Fibroblast of the aortic adventitia (primary cell): Measurements from ENCODE around the gene STAG2. TPM values are rescaled to one million over a fixed set of nuclear protein-coding genes. Genes with fewer than 3 reads are reported as not detected.
"Not testable (repeated sequence)": the region's sequence is repeated elsewhere in the genome, so short reads cannot be mapped to it uniquely, and the experiment has no call there.

Source experiments
- DNase-seq: peaks from one replicate; pipeline ENCODE4 v3.0.0-alpha.2; 2010; ENCODE audit warnings: low read depth
- H3K4me3 ChIP-seq: 2 replicates; pipeline ENCODE4 v1.5.1; 2011; ENCODE audit warnings: low read depth, mild to moderate bottlenecking, control low read depth, low read length, moderate library complexity
- total RNA-seq: library from RNA; depleted of rRNA; stranded (reverse); fragments of >200 nt; gene quantifications from 2 replicates; pipeline ENCODE4 v1.2.3, GENCODE V29; 2012; ENCODE audit warnings: low replicate concordance
- TF ChIP-seq, protein P1 (sequence below): IDR thresholded peaks from 2 replicates; pipeline ENCODE4 v1.5.1; 2011; ENCODE audit warnings: mild to moderate bottlenecking, low read length, control low read depth, inconsistent platforms; ENCODE audit not compliant: insufficient read depth

Gene STAG2
- total RNA-seq, 1 donor: 85.5 TPM

DNA sequence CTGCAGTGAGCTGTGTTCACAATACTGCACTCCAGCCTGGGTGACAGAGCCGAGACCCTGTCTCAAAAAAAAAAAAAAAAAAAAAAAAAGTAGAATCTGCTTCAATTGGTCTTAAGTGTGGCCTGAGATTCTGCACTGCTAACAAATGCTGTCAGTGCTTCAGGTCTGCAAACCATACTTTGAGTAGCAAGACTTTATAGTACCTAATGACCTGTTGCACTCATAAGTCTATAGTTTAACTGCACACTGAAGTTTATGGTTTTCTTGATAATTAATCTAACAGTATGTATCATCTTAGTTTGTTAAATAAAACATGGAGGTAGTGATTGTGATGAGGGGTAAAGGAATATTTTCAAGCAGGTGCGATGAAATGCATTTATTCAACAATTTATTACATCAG, 135.6 kb downstream of the STAG2 start:
- no peak overlapping the region for H3K4me3 ChIP-seq
- no peak for DNase-seq
- TF ChIP-seq, protein P1, sequence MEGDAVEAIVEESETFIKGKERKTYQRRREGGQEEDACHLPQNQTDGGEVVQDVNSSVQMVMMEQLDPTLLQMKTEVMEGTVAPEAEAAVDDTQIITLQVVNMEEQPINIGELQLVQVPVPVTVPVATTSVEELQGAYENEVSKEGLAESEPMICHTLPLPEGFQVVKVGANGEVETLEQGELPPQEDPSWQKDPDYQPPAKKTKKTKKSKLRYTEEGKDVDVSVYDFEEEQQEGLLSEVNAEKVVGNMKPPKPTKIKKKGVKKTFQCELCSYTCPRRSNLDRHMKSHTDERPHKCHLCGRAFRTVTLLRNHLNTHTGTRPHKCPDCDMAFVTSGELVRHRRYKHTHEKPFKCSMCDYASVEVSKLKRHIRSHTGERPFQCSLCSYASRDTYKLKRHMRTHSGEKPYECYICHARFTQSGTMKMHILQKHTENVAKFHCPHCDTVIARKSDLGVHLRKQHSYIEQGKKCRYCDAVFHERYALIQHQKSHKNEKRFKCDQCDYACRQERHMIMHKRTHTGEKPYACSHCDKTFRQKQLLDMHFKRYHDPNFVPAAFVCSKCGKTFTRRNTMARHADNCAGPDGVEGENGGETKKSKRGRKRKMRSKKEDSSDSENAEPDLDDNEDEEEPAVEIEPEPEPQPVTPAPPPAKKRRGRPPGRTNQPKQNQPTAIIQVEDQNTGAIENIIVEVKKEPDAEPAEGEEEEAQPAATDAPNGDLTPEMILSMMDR: no peak

DNA sequence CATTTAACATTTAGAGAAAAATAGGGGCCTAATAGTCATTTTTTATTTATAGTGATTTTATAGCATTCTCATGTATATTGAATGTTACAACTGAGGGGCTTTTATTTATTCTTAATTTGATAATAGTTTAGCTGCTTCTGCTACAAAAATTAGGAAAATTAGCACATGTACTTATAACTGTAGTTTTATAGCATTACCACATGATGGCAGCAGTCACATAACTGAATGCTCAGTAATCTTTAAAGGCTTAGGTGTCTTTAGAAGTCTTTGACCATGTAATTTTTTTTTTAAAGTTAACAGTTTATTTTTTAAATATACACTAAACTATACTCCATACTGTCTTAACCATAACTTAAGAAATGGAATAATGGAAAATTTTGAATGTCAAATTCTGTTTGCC, 136.6 kb downstream of the STAG2 start:
- DNase-seq: peak; percentile 52

DNA sequence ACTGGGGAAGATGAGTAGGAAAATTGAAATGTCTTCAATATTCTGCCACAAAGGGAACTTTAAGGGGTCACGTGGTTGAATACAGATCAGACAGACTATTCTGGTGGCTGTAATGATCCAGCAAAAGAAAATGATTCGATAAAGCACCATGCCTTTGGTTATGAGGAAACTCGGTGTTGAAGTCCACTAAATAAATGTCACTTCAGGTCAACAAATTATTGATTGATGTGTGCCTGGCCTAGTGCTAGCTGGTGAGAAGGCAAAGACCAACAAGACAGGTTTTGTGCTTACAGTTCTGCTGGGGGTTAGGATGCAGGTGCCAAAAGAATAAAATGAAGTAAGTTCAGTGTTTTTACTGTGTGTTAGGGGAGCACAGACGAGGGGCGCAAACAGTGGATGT, 142.5 kb downstream of the STAG2 start:
- TF ChIP-seq, protein P1: no peak
- H3K4me3 ChIP-seq: no peak overlapping the region
- DNase-seq: no peak

More for the DNA sequence above, 136.6 kb downstream of the STAG2 start:
- no peak overlapping the region for H3K4me3 ChIP-seq
- TF ChIP-seq, protein P1: peak; percentile 57

DNA sequence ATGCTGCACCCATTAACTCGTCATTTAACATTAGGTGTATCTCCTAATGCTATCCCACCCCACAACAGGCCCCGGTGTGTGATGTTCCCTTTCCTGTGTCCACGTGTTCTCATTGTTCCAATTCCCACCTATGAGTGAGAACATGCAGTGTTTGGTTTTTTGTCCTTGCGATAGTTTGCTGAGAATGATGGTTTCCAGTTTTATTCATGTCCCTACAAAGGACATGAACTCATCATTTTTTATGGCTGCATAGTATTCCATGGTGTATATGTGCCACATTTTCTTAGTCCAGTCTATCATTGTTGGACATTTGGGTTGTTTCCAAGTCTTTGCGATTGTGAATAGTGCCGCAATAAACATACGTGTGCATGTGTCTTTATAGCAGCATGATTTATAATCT, 143.0 kb downstream of the STAG2 start:
- not testable (repeated sequence) for DNase-seq, H3K4me3 ChIP-seq

DNA sequence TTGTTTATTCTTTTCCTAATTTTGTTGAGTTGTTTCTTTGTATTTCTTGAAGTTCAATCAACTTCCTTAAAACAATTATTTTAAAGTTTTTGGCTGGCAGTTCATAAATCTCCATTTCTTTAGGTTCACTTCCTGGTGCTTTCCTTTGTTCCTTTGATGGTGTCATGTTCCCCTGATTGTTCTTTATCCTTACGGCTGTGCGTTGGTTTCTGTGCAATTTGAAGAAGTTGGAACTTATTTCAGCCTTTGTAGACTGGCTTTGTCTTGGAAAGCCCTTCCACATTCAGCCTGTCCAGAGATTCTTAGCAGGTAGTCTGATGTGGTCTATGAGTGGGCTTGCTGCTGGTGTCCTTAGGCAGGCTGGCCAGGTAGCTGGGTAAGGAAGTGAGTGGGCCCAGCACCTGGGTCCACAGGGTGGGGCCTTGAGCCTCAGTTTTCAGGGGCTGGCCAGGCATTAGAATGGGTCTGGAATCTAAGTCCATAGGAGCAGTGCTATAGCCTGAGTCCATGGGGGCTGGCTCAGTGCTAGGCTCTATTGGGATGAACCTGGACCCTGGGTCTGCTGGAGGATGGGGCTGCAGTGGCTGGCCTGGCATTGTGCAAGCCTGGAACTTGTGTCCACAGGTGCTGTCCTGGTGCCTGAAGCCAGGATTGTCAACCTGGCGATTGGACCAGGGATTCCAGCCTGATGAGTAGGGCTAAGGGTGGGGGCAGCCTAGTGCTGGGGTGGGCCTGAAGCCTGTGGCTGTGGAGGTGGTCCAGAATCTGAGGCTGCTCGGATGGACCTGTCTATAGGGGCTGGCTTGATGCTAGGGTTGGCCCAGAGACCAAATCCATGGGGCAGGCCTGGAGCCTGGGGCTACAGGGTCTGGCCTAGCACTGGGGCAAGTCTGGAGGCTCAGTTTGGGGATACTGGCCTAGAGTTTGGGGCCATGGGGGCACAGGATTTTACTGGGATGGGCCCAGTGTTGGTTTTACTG, 152.4 kb downstream of the STAG2 start:
- TF ChIP-seq, protein P1: no peak
- no peak overlapping the region for H3K4me3 ChIP-seq
- DNase-seq: no peak

DNA sequence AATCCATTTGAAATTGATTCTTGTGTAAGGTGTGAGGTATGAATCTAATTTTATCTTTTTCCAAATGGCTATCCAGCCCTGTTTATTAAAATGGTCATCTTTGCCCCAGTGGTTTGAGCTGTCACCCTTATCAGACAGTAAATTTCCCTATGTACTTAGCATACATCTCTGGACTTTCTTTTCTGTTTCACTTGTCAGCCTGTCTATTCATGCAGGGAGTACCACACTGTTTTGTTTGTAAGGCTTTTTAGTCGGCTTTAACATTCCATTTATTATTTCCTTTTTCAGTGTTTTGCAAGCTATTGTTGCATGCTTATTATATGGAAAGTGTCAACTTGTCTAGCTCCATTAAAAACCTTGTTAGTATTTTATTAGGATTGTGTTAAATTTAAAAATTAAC, 155.8 kb downstream of the STAG2 start:
- no peak for DNase-seq
- H3K4me3 ChIP-seq: no peak overlapping the region

DNA sequence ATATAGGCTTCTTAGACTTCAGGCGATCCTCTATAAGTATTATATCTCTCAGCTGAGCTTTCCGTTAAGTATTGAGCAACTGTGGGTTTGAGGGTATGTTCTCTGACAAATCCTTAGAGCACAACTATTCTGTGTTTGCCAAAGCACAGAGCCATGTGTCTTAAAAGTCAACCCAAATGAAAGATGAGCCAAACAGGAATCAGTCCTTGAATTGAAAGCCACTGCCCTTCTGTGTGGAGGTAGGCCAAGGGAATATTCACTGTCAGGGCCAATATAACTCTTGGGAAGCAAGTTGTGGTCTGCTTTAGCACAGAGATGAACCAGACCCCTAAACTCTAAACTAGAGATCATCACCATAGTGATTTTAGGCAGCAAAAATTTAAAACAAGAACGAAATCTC, 164.0 kb downstream of the STAG2 start:
- DNase-seq: no peak
- TF ChIP-seq, protein P1: no peak
- H3K4me3 ChIP-seq: no peak overlapping the region

More for the DNA sequence above, 155.8 kb downstream of the STAG2 start:
- TF ChIP-seq, protein P1: no peak
